IPS-15b (cell line): Measurements from ENCODE around the gene JAKMIP1.
A peak's percentile ranks its signal among the peaks of the same experiment; 100 is the strongest.

Experiments used
- H3K27me3 ChIP-seq: one replicate; pipeline ENCODE4 v1.6.1; 2013; ENCODE audit warnings: low read length; ENCODE audit not compliant: control insufficient read depth, insufficient read depth
- H3K36me3 ChIP-seq: one replicate; pipeline ENCODE4 v1.6.1; 2013; ENCODE audit warnings: low read length; ENCODE audit not compliant: control insufficient read depth, insufficient read depth
- H3K4me1 ChIP-seq: one replicate; pipeline ENCODE4 v1.6.1; 2013; ENCODE audit warnings: mild to moderate bottlenecking, low read length; ENCODE audit not compliant: control insufficient read depth, insufficient read depth
- H3K4me3 ChIP-seq: one replicate; pipeline ENCODE4 v1.5.1; 2013; ENCODE audit warnings: low read depth, low read length
- H3K9ac ChIP-seq: one replicate; pipeline ENCODE4 v1.6.1; 2013; ENCODE audit warnings: low read depth, mild to moderate bottlenecking, low read length
- H3K9me3 ChIP-seq: one replicate; pipeline ENCODE4 v1.6.1; 2013; ENCODE audit warnings: mild to moderate bottlenecking, low read length; ENCODE audit not compliant: control insufficient read depth, insufficient read depth

The JAKMIP1 gene

GRCh38 chr4:6207602-6208001 lies 7.3 kb upstream of the JAKMIP1 start:
- no peaks in the 10 kb centered on the region for H3K36me3 ChIP-seq
- no peaks in the 10 kb centered on the region for H3K27me3 ChIP-seq
- no peaks in the 10 kb centered on the region for H3K9me3 ChIP-seq
- H3K9ac ChIP-seq = no peak overlapping the region
- no peak overlapping the region for H3K4me3 ChIP-seq
- H3K4me1 ChIP-seq = peaks cover 2% of the 10 kb centered on the region

- Histone ChIP-seq H3K4me1 (peaks cover 2% of the 10 kb centered on the region), H3K9me3 (no peaks in the 10 kb centered on the region), H3K27me3 (peaks cover 6% of the 10 kb centered on the region), H3K4me3 (no peak overlapping the region), H3K36me3 (no peaks in the 10 kb centered on the region), H3K9ac (no peak overlapping the region)
These were observed 6.5 kb upstream of the JAKMIP1 start for GRCh38 chr4:6206771-6207290.

- no peak overlapping the region for H3K9ac ChIP-seq
- H3K9me3 ChIP-seq = no peaks in the 10 kb centered on the region
- H3K36me3 ChIP-seq = no peaks in the 10 kb centered on the region
- H3K4me1 ChIP-seq = peaks cover 2% of the 10 kb centered on the region
- no peak overlapping the region for H3K4me3 ChIP-seq
- peaks cover 15% of the 10 kb centered on the region for H3K27me3 ChIP-seq
These were observed 5.6 kb upstream of the JAKMIP1 start for GRCh38 chr4:6205973-6206372.

GRCh38 chr4:6205567-6205931 lies 5.2 kb upstream of the JAKMIP1 start:
- peaks cover 15% of the 10 kb centered on the region for H3K27me3 ChIP-seq
- no peak overlapping the region for H3K9ac ChIP-seq
- peaks cover 2% of the 10 kb centered on the region for H3K4me1 ChIP-seq
- no peaks in the 10 kb centered on the region for H3K9me3 ChIP-seq
- H3K4me3 ChIP-seq = no peak overlapping the region
- H3K36me3 ChIP-seq = no peaks in the 10 kb centered on the region

- no peak overlapping the region for H3K9ac ChIP-seq
- peaks cover under 1% of the 10 kb centered on the region for H3K4me1 ChIP-seq
- peaks cover 15% of the 10 kb centered on the region for H3K27me3 ChIP-seq
- no peak overlapping the region for H3K4me3 ChIP-seq
- H3K36me3 ChIP-seq = no peaks in the 10 kb centered on the region
- no peaks in the 10 kb centered on the region for H3K9me3 ChIP-seq
These were observed 4.7 kb upstream of the JAKMIP1 start for GRCh38 chr4:6204871-6205566.

GRCh38 chr4:6204098-6204497 lies 3.7 kb upstream of the JAKMIP1 start:
- peaks cover 15% of the 10 kb centered on the region for H3K27me3 ChIP-seq
- no peak overlapping the region for H3K4me3 ChIP-seq
- H3K36me3 ChIP-seq = no peaks in the 10 kb centered on the region
- no peaks in the 10 kb centered on the region for H3K9me3 ChIP-seq
- H3K9ac ChIP-seq = no peak overlapping the region
- no peaks in the 10 kb centered on the region for H3K4me1 ChIP-seq

- H3K4me3 ChIP-seq = no peak overlapping the region
- peaks cover 19% of the 10 kb centered on the region for H3K27me3 ChIP-seq
- no peak overlapping the region for H3K9ac ChIP-seq
- H3K4me1 ChIP-seq = peaks cover 6% of the 10 kb centered on the region
- H3K36me3 ChIP-seq = no peaks in the 10 kb centered on the region
- no peaks in the 10 kb centered on the region for H3K9me3 ChIP-seq
These were observed 1.3 kb upstream of the JAKMIP1 start for GRCh38 chr4:6201580-6202091.

GRCh38 chr4:6200922-6201362 lies 593 bp upstream of the JAKMIP1 start:
- Histone ChIP-seq H3K4me3 (peak overlapping the region; percentile 81), H3K9ac (peak overlapping the region; percentile 73), H3K9me3 (no peaks in the 10 kb centered on the region), H3K4me1 (peaks cover 6% of the 10 kb centered on the region), H3K27me3 (peaks cover 19% of the 10 kb centered on the region), H3K36me3 (no peaks in the 10 kb centered on the region)

GRCh38 chr4:6199422-6199921 lies 877 bp downstream of the JAKMIP1 start:
- Histone ChIP-seq H3K27me3 (peaks cover 19% of the 10 kb centered on the region), H3K9me3 (no peaks in the 10 kb centered on the region), H3K4me3 (peak overlapping the region; percentile 58), H3K9ac (no peak overlapping the region), H3K4me1 (peaks cover 10% of the 10 kb centered on the region), H3K36me3 (no peaks in the 10 kb centered on the region)

- Histone ChIP-seq H3K4me1 (peaks cover 10% of the 10 kb centered on the region), H3K27me3 (peaks cover 19% of the 10 kb centered on the region), H3K36me3 (no peaks in the 10 kb centered on the region), H3K9me3 (no peaks in the 10 kb centered on the region), H3K4me3 (peak overlapping the region; percentile 58), H3K9ac (no peak overlapping the region)
These were observed 1.5 kb downstream of the JAKMIP1 start for GRCh38 chr4:6198768-6199421.

GRCh38 chr4:6198278-6198677 lies 2.1 kb downstream of the JAKMIP1 start:
- peaks cover 10% of the 10 kb centered on the region for H3K4me1 ChIP-seq
- peak overlapping the region; percentile 58 for H3K4me3 ChIP-seq
- no peaks in the 10 kb centered on the region for H3K9me3 ChIP-seq
- H3K36me3 ChIP-seq = no peaks in the 10 kb centered on the region
- H3K27me3 ChIP-seq = peaks cover 19% of the 10 kb centered on the region
- H3K9ac ChIP-seq = no peak overlapping the region
